ENCODE results near the gene KREMEN2.

DNA sequence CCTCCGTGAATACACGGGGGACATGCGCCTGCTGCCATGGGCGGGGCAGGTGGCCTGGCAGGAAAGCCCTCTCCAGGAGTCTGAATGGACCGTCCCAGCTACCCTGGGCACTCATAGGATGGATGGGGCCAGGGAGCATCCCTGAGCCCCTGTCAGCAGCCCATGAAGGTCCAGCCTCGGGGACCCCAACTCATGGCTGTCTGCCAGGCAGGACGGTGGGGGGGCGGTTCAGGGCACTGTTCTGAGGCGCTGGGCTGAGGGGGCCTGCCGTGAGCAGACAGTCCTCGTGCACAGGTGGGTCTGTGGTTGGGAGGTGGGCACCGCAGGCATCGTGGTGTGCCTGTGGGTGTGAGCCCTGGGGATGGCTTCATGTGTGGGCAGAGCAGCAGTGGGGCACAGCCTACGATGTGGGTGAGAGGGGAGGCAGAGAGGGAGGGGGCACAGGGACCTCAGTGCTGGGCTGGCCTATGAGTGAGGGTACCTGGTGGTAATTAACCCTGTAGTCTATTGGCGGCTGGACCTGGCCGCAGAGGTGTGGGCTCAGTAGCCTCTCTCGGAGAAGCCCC lies 22.6 kb downstream of the KREMEN2 start:
- TF ChIP-seq POLR2AphosphoS2 (IDR thresholded peaks at IDR 0.05; ENCODE audit: low read depth, low read length) = no peak
- TF ChIP-seq ELF1 (CRISPR knock-in tag; IDR thresholded peaks at IDR 0.05) = no peak
- no peak for TF ChIP-seq CBFB (CRISPR knock-in tag; IDR thresholded peaks at IDR 0.05)
- no peak for TF ChIP-seq ZNF24 (IDR thresholded peaks at IDR 0.05)
- TF ChIP-seq, protein P1, sequence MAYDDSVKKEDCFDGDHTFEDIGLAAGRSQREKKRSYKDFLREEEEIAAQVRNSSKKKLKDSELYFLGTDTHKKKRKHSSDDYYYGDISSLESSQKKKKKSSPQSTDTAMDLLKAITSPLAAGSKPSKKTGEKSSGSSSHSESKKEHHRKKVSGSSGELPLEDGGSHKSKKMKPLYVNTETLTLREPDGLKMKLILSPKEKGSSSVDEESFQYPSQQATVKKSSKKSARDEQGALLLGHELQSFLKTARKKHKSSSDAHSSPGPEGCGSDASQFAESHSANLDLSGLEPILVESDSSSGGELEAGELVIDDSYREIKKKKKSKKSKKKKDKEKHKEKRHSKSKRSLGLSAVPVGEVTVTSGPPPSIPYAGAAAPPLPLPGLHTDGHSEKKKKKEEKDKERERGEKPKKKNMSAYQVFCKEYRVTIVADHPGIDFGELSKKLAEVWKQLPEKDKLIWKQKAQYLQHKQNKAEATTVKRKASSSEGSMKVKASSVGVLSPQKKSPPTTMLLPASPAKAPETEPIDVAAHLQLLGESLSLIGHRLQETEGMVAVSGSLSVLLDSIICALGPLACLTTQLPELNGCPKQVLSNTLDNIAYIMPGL (CRISPR knock-in tag; IDR thresholded peaks at IDR 0.05; ENCODE audit: borderline replicate concordance in 1 of 2, low read depth in 1 of 2) = no peak
- no peak for TF ChIP-seq FOXJ3 (CRISPR knock-in tag; IDR thresholded peaks at IDR 0.05; ENCODE audit: borderline replicate concordance)
- no peak for TF ChIP-seq JARID2 (CRISPR knock-in tag; IDR thresholded peaks at IDR 0.05; ENCODE audit: insufficient replicate concordance)
- no peak for TF ChIP-seq JUN (CRISPR knock-in tag; IDR thresholded peaks at IDR 0.05)
- no peak for TF ChIP-seq SUZ12 (IDR thresholded peaks at IDR 0.05; ENCODE audit: low read depth, low read length)

Data from HepG2 (cell line).